Fibroblast of peridontal ligament (primary cell): ENCODE data around the gene FAM124B.

ENCODE experiments used
- DNase-seq: peaks from one replicate; pipeline ENCODE4 v3.0.0-alpha.2; 2010; ENCODE audit errors: extremely low read depth

The FAM124B gene

GRCh38 chr2:224335991-224336390, 65.9 kb downstream of the FAM124B start:
- DNase-seq, result no peak

- DNase-seq, result no peak
Measured at GRCh38 chr2:224334726-224335125, 67.2 kb downstream of the FAM124B start.

GRCh38 chr2:224333726-224334482, 68.0 kb downstream of the FAM124B start:
- no peak for DNase-seq

GRCh38 chr2:224331698-224332097, 70.2 kb downstream of the FAM124B start:
- no peak for DNase-seq

GRCh38 chr2:224328798-224329197, 73.1 kb downstream of the FAM124B start:
- no peak for DNase-seq
